SIG-M5 (cell line): Measurements from ENCODE around the gene HIVEP1.
"Not testable (repeated sequence)": the region's sequence is repeated elsewhere in the genome, so short reads cannot be mapped to it uniquely, and the experiment has no call there.

Experiments
- DNase-seq: peaks from one replicate; lab custom pipeline; 2025; lab: John Stamatoyannopoulos, UW

The HIVEP1 gene

GRCh38 chr6:12162213-12162612 lies 150.1 kb downstream of the HIVEP1 start:
- DNase-seq, result no peak

- DNase-seq, result peak; percentile 28
Observed at GRCh38 chr6:12163149-12163548, 151.0 kb downstream of the HIVEP1 start.

GRCh38 chr6:12163744-12164507 lies 151.8 kb downstream of the HIVEP1 start:
- DNase-seq, result no peak

DNA sequence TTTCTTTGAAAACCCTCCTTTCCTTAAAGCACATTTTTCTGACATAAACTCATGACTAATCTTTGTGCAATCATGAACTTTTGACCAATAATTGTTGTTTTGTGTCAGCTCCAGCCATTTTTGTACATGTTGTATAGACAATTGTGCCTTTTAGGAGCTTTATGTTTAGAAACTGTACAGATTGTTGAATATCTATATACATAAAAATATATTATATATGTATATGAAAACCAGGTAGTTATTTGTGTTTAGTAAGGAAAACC lies 152.3 kb downstream of the HIVEP1 start:
- DNase-seq, result no peak

DNA sequence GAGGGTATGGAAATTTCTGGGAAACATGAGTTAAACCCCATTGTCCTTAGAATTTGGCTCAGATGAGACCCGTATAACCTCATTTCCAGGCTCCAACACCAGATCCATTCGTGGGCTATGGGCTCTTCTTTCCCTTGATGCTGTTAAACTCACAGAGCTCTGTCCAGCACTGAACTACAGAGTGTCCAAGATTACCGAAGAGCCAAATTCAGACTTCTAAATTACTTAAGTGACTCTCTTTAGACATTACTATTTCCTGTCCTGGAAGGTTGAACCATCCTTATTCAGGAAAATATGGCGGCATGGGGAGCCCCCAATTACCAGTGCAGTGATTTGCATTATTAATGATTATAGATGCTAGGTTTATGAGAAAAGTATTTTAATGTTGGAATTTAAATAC lies 153.2 kb downstream of the HIVEP1 start:
- DNase-seq, result no peak

DNA sequence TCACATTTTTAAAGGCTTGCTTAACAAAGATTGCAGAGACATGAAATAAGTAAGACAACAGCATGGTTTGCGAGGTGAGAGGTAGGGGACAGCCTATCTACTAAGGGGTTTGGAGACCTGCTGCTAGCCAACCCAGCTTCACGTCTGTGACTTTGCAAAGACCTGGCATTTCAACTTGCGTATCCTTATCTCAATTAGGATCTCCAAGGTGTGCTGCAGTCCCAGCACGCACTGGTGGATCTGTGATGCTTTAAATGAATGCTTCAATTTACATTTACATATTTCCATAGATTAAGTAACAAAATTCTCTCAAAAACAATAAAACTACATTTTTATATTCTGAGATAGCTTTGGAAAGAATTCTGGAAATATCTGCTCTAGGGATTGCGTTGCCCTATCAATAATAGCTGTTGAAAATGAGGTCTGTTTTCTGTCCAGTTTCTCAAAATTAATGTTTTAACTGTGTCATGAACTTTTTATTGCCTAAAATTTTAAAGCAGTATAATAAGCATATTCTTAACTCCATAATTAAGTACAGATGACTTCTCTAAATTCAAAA lies 153.7 kb downstream of the HIVEP1 start:
- no peak for DNase-seq

DNA sequence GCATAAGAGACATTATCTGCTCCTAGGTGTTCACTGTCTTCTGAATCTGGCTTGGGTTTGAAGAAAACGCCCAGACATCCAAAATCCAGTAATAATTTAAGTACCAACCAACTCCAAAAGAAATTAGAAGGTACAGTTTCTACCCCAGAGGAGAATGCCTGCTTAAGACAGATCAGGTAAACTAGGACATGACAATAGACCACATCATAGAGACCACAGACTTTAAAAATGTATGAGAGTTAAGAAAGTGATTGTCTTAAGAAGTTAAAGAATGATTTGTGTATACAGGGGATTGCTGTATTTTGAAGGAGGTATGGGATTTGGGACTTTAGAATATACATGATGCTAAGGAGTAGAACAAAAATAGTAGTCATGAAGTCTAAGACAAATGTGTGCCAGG lies 157.3 kb downstream of the HIVEP1 start:
- DNase-seq, result no peak

- no peak for DNase-seq
Observed at GRCh38 chr6:12170351-12171092, 158.4 kb downstream of the HIVEP1 start.

DNA sequence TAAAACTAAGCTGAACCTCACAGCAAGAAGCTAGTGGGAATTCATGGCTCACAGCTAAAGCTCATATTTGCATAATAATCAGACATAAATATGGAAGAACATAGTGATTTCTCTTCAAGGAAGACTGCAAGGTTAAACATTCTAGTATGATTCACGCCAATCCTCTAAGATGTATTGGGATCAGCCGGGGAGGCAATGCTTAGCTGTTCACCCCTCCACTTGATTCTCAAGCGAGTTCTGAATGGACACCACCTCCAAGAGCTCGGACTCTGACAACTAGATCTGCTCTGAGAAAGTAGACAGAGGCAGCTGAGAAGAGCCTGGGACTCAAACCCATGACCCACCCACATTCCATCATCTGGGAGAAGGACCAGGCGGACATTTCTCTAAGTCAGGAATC lies 159.6 kb downstream of the HIVEP1 start:
- no peak for DNase-seq

- no peak for DNase-seq
Observed at GRCh38 chr6:12172572-12172971, 160.5 kb downstream of the HIVEP1 start.

GRCh38 chr6:12173181-12173580 lies 161.1 kb downstream of the HIVEP1 start:
- no peak for DNase-seq

DNA sequence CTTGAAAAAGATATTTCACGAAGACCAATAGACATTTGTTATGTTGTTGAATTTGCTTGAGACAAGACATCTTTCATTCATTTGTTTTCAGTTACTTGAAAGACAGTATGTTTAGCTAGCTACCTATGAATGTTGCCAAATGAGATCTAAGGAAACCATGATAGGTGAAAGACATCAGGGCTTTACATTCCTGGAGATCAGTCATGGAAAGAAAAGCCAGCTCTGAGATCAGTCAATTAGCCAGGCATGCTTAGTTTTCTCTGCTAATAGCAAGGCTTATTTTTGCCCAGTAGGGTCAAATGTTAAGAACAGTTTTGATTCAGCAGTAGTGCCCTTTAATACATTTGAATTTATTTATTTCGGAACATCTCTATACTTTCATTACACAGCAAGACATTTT lies 161.5 kb downstream of the HIVEP1 start:
- no peak for DNase-seq

DNA sequence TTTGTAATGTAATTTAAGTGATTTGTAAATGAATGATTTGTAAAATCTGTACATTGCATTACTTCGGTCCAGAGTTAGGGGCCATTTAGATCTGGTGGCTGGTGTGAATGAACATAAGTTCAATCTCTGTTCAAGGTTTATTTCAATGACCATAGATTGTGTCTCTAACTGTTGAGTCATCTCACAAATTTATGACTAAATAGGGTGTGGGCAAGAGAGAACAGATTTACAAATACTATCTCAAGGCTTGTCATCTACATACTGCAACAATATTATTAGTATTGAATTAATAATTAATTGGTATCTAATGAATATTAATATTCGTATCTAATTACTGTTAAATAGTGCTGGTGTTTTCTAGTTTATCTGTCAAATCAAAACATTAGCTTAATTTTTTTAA lies 162.8 kb downstream of the HIVEP1 start:
- DNase-seq, result no peak

- no peak for DNase-seq
Observed at GRCh38 chr6:12175626-12176025, 163.5 kb downstream of the HIVEP1 start.

DNA sequence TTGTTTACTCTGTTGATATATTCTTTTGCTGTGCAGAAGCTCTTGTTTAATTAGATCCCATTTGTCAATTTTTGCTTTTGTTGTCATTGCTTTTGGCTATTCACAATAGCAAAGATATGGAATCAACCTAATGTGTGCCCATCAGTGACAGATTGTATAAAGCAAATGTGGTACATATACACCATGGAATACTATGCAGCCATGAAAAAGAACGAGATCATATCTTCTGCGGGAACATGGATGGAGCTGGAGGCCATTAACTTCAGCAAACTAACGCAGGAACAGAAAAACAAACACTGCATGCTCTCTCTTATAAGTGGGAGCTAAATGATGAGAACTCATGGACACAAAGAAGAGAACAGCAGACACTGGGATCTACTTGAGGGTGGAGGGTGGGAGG lies 164.7 kb downstream of the HIVEP1 start:
- DNase-seq, result not testable (repeated sequence)

DNA sequence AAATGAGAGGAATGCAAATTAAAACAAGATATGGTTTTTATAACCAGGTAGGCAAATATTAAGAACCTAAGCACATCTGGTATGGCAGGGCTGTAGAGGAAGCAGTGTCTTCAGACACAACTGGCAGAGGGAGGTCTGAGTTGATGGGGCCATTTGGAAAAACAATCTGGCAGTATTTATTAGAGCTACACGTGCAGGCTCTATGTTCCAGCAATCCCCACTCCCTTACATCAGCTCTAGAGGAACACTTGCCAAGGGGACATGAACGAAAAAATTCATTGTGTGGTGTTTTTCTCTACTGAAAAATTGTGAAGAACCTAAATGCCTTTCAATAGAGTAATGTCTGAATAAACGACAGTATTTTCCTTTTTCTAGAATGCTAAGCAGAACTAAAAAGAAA lies 166.4 kb downstream of the HIVEP1 start:
- DNase-seq, result no peak

GRCh38 chr6:12181481-12181880 lies 169.4 kb downstream of the HIVEP1 start:
- no peak for DNase-seq

- DNase-seq, result no peak
Observed at GRCh38 chr6:12182676-12183075, 170.6 kb downstream of the HIVEP1 start.

DNA sequence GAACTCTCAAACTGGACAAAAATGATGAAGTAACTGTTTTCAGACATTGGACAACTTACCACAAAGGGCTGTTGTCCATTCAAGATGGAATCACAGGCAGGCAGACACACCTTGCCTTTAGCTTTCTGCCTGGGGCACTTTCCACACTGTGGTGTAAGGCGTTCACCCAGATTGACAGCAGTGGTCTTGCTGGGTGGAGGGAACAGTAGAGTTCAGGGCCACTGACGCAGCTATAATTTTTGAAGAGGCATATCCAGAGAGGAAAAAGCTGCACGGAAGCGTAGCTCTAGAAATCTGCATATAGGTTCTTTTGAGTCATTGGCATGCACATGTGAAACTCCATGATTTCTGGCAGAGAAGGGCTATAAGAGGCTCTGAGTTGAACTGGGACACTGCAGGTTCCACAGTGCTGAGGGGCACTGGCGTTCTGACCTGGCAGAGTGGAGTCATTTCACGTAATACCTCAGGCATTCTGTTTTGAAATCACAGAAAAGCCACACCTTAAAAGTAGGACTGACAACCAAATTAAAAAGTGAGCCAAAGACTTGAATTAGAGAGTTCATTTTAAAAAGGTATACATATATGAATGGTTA lies 173.1 kb downstream of the HIVEP1 start:
- no peak for DNase-seq

- DNase-seq, result no peak
Observed at GRCh38 chr6:12186528-12186927, 174.4 kb downstream of the HIVEP1 start.

- no peak for DNase-seq
Observed at GRCh38 chr6:12189150-12189549, 177.0 kb downstream of the HIVEP1 start.

- DNase-seq, result no peak
Observed at GRCh38 chr6:12189661-12190060, 177.5 kb downstream of the HIVEP1 start.

DNA sequence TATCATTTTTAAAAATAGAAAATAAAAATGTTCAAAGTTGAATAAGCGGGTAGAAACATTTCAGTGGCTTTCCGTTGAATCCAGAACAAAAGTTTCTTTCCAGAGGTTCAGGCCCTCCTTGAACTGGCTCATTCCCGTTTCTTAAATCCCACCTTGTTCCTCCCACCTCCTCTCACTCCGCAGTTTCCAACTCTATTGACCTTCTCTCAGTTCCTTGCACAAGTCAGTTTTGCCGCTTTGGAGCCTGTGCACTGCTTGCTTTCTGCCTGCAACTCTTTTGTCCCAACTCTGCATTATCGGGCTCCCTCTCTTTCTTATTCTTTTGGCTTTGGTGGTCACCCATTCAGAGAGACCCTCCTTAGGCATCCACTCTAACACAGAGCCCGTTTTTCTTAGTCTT lies 178.1 kb downstream of the HIVEP1 start:
- no peak for DNase-seq
